IPS DF 6.9 (cell line): Measurements from ENCODE around the gene SEPTIN5.
"Not testable (repeated sequence)": the region's sequence is repeated elsewhere in the genome, so short reads cannot be mapped to it uniquely, and the experiment has no call there.

Experiments used
- DNase-seq: peaks from one replicate; pipeline ENCODE4 v3.0.0-alpha.2; 2013; ENCODE audit warnings: low read depth, low spot score
- H3K27ac ChIP-seq: one replicate; pipeline ENCODE4 v1.5.1; 2013; ENCODE audit warnings: low read length, control low read depth
- H3K27me3 ChIP-seq: 2 replicates; pipeline ENCODE4 v1.6.1; 2013; ENCODE audit warnings: mild to moderate bottlenecking, low read length; ENCODE audit not compliant: control insufficient read depth, insufficient read depth
- H3K36me3 ChIP-seq: 2 replicates; pipeline ENCODE4 v1.6.1; 2013; ENCODE audit warnings: low read length; ENCODE audit not compliant: control insufficient read depth, insufficient read depth
- H3K4me1 ChIP-seq: 2 replicates; pipeline ENCODE4 v1.6.1; 2013; ENCODE audit warnings: low read length; ENCODE audit not compliant: control insufficient read depth, insufficient read depth
- H3K4me3 ChIP-seq: 2 replicates; pipeline ENCODE4 v1.5.1; 2013; ENCODE audit warnings: mild to moderate bottlenecking, low read length
- H3K9me3 ChIP-seq: 2 replicates; pipeline ENCODE4 v1.6.1; 2013; ENCODE audit warnings: low read length, inconsistent platforms; ENCODE audit not compliant: control insufficient read depth, insufficient read depth
- WGBS: extraction: QIAGEN DNeasy Blood & Tissue Kit; methylation state at CpG from one replicate; pipeline ENCODE4 v1.1.7; 2013; ENCODE audit warnings: mixed read lengths, missing lambda C conversion rate; ENCODE audit not compliant: insufficient read length, insufficient coverage; 5-methylcytosine and 5-hydroxymethylcytosine counted together

Gene SEPTIN5

GRCh38 chr22:19672054-19672776, 42.1 kb upstream of the SEPTIN5 start:
- Histone ChIP-seq H3K4me3 (no peak overlapping the region), H3K27me3 (no peaks in the 10 kb centered on the region), H3K9me3 (no peaks in the 10 kb centered on the region), H3K4me1 (no peaks in the 10 kb centered on the region), H3K36me3 (no peaks in the 10 kb centered on the region), H3K27ac (no peak overlapping the region)
- no peak for DNase-seq
- WGBS: no CpG with 5 or more reads among the region's 9 CpGs

GRCh38 chr22:19673660-19674059, 40.6 kb upstream of the SEPTIN5 start:
- Histone ChIP-seq H3K36me3 (no peaks in the 10 kb centered on the region), H3K9me3 (no peaks in the 10 kb centered on the region), H3K27ac (no peak overlapping the region), H3K4me3 (no peak overlapping the region), H3K4me1 (no peaks in the 10 kb centered on the region; the same call in 1 of the 2 replicates), H3K27me3 (no peaks in the 10 kb centered on the region)
- no peak for DNase-seq
- no CpG with 5 or more reads among the region's 4 CpGs for WGBS

GRCh38 chr22:19674129-19674928, 40.0 kb upstream of the SEPTIN5 start:
- H3K4me1 ChIP-seq: peaks cover 2% of the 10 kb centered on the region
- H3K27ac ChIP-seq: no peak overlapping the region
- H3K9me3 ChIP-seq: no peaks in the 10 kb centered on the region
- no peaks in the 10 kb centered on the region for H3K27me3 ChIP-seq
- DNase-seq: no peak
- no peaks in the 10 kb centered on the region for H3K36me3 ChIP-seq
- no CpG with 5 or more reads among the region's 11 CpGs for WGBS
- H3K4me3 ChIP-seq: no peak overlapping the region

- no CpG with 5 or more reads among the region's 10 CpGs for WGBS
- Histone ChIP-seq H3K9me3 (no peaks in the 10 kb centered on the region), H3K27me3 (no peaks in the 10 kb centered on the region), H3K36me3 (no peaks in the 10 kb centered on the region), H3K4me3 (no peak overlapping the region), H3K27ac (no peak overlapping the region), H3K4me1 (peaks cover 4% of the 10 kb centered on the region)
- DNase-seq: no peak
Observed at GRCh38 chr22:19674929-19675253, 39.4 kb upstream of the SEPTIN5 start.

- peaks cover 4% of the 10 kb centered on the region for H3K4me1 ChIP-seq
- no peak overlapping the region for H3K27ac ChIP-seq
- WGBS: no CpG with 5 or more reads among the region's 7 CpGs
- H3K4me3 ChIP-seq: no peak overlapping the region
- no peaks in the 10 kb centered on the region for H3K9me3 ChIP-seq
- no peak for DNase-seq
- no peaks in the 10 kb centered on the region for H3K36me3 ChIP-seq
- no peaks in the 10 kb centered on the region for H3K27me3 ChIP-seq
Observed at GRCh38 chr22:19675428-19675827, 38.9 kb upstream of the SEPTIN5 start.

GRCh38 chr22:19676437-19676836, 37.9 kb upstream of the SEPTIN5 start:
- H3K4me1 ChIP-seq, H3K36me3 ChIP-seq, H3K27me3 ChIP-seq, H3K4me3 ChIP-seq, H3K27ac ChIP-seq, DNase-seq, H3K9me3 ChIP-seq: not testable (repeated sequence)
- WGBS: no CpG with 5 or more reads among the region's 1 CpG

- WGBS: no CpG with 5 or more reads among the region's 11 CpGs
- no peak overlapping the region for H3K4me3 ChIP-seq
- no peak for DNase-seq
Observed at GRCh38 chr22:19678949-19679521, 35.3 kb upstream of the SEPTIN5 start.

GRCh38 chr22:19679522-19680101, 34.7 kb upstream of the SEPTIN5 start:
- H3K36me3 ChIP-seq: no peaks in the 10 kb centered on the region

More at GRCh38 chr22:19678949-19679521, 35.3 kb upstream of the SEPTIN5 start:
- Histone ChIP-seq H3K36me3 (no peaks in the 10 kb centered on the region), H3K4me1 (peaks cover 4% of the 10 kb centered on the region), H3K9me3 (no peaks in the 10 kb centered on the region), H3K27ac (no peak overlapping the region), H3K27me3 (no peaks in the 10 kb centered on the region)

GRCh38 chr22:19680287-19680881, 33.9 kb upstream of the SEPTIN5 start:
- no peaks in the 10 kb centered on the region for H3K27me3 ChIP-seq
- H3K4me3 ChIP-seq: no peak overlapping the region
- DNase-seq: no peak
- H3K27ac ChIP-seq: no peak overlapping the region
- H3K4me1 ChIP-seq: peaks cover 4% of the 10 kb centered on the region
- WGBS: no CpG with 5 or more reads among the region's 16 CpGs
- no peaks in the 10 kb centered on the region for H3K36me3 ChIP-seq
- H3K9me3 ChIP-seq: no peaks in the 10 kb centered on the region

More at GRCh38 chr22:19679522-19680101, 34.7 kb upstream of the SEPTIN5 start:
- Histone ChIP-seq H3K27me3 (no peaks in the 10 kb centered on the region), H3K4me1 (peaks cover 4% of the 10 kb centered on the region), H3K4me3 (no peak overlapping the region), H3K27ac (no peak overlapping the region), H3K9me3 (no peaks in the 10 kb centered on the region)
- no peak for DNase-seq
- WGBS: no CpG with 5 or more reads among the region's 14 CpGs
